Measurements from ENCODE around the gene GANAB. TPM values are rescaled to one million over a fixed set of nuclear protein-coding genes. Genes with fewer than 3 reads are reported as not detected.

GANAB gene
- total and polyA plus RNA-seq, 2 experiments from 2014 or later: 82.3 to 272 TPM

DNA sequence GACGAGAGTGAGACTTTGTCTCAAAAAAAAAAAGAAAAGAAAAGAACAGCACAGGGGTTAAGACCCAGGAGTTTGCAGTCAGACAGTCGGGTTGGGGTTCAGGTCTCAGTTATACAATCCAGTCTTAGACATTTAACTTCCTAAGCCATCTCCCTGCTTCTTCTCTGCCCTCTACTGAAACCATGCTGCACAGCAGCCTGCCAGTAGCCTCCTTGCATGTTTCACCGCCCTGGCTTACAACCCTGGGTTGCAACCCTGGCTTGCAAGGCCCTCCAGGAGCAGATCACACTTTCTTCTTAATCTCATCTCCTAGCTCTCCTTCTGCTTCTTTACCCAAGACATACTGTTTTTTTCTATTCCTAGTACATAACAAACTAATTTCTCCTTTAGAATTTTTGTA, 18.7 kb downstream of the GANAB start:
- Mint-ChIP-seq H3K27ac (no peak overlapping the region), H3K4me3 (no peak overlapping the region), H3K36me3 (ENCODE audit: low read depth) (peaks cover 80% of the 10 kb centered on the region), H3K27me3 (ENCODE audit: insufficient read depth, low read depth, poor library complexity) (peaks cover 9% of the 10 kb centered on the region), H3K9me3 (no peaks in the 10 kb centered on the region), H3K4me1 (no peaks in the 10 kb centered on the region)
- Histone ChIP-seq H3K9me2 (ENCODE audit: insufficient read depth) (no peaks in the 10 kb centered on the region), H3K79me2 (replicated peaks; ENCODE audit: insufficient read depth) (no peaks in the 10 kb centered on the region), H3K27ac (ENCODE audit: low read depth) (no peak overlapping the region), H3K27me3 (ENCODE audit: insufficient read depth) (no peaks in the 10 kb centered on the region), H3K4me2 (no peak overlapping the region), H3F3A (replicated peaks; ENCODE audit: low read depth) (peaks cover 20% of the 10 kb centered on the region), H3K4me3 (no peak overlapping the region), H4K20me1 (replicated peaks; ENCODE audit: insufficient read depth) (peaks cover 3% of the 10 kb centered on the region; the same call in 1 of the 2 replicates), H2AFZ (no peak overlapping the region), H3K4me1 (ENCODE audit: insufficient read depth) (no peaks in the 10 kb centered on the region), H3K36me3 (ENCODE audit: insufficient read depth) (peaks cover 48% of the 10 kb centered on the region)
- ATAC-seq (peak; percentile 34; the same call in 2 of the 3 replicates), DNase-seq (ENCODE audit: low spot score) (no peak)
- TF ChIP-seq POLR2AphosphoS5 (IDR thresholded peaks at IDR 0.05; ENCODE audit: low read depth) (no peak), ZNF331 (CRISPR knock-in tag; IDR thresholded peaks at IDR 0.05; ENCODE audit: low read depth) (no peak), STAT1 (IDR thresholded peaks at IDR 0.05; ENCODE audit: unreplicated experiment) (no peak), EZH2 (IDR thresholded peaks at IDR 0.05; ENCODE audit: low read depth, unreplicated experiment) (no peak), JUNB (IDR thresholded peaks at IDR 0.05; ENCODE audit: unreplicated experiment) (no peak), ZNF114 (CRISPR knock-in tag; IDR thresholded peaks at IDR 0.05) (no peak), CREB1 (CRISPR knock-in tag; IDR thresholded peaks at IDR 0.05; ENCODE audit: low read depth) (no peak), NANOG (IDR thresholded peaks at IDR 0.05; ENCODE audit: borderline replicate concordance) (no peak), EZH2phosphoT487 (IDR thresholded peaks at IDR 0.05; ENCODE audit: unreplicated experiment) (no peak)
- TF ChIP-seq, protein P1, sequence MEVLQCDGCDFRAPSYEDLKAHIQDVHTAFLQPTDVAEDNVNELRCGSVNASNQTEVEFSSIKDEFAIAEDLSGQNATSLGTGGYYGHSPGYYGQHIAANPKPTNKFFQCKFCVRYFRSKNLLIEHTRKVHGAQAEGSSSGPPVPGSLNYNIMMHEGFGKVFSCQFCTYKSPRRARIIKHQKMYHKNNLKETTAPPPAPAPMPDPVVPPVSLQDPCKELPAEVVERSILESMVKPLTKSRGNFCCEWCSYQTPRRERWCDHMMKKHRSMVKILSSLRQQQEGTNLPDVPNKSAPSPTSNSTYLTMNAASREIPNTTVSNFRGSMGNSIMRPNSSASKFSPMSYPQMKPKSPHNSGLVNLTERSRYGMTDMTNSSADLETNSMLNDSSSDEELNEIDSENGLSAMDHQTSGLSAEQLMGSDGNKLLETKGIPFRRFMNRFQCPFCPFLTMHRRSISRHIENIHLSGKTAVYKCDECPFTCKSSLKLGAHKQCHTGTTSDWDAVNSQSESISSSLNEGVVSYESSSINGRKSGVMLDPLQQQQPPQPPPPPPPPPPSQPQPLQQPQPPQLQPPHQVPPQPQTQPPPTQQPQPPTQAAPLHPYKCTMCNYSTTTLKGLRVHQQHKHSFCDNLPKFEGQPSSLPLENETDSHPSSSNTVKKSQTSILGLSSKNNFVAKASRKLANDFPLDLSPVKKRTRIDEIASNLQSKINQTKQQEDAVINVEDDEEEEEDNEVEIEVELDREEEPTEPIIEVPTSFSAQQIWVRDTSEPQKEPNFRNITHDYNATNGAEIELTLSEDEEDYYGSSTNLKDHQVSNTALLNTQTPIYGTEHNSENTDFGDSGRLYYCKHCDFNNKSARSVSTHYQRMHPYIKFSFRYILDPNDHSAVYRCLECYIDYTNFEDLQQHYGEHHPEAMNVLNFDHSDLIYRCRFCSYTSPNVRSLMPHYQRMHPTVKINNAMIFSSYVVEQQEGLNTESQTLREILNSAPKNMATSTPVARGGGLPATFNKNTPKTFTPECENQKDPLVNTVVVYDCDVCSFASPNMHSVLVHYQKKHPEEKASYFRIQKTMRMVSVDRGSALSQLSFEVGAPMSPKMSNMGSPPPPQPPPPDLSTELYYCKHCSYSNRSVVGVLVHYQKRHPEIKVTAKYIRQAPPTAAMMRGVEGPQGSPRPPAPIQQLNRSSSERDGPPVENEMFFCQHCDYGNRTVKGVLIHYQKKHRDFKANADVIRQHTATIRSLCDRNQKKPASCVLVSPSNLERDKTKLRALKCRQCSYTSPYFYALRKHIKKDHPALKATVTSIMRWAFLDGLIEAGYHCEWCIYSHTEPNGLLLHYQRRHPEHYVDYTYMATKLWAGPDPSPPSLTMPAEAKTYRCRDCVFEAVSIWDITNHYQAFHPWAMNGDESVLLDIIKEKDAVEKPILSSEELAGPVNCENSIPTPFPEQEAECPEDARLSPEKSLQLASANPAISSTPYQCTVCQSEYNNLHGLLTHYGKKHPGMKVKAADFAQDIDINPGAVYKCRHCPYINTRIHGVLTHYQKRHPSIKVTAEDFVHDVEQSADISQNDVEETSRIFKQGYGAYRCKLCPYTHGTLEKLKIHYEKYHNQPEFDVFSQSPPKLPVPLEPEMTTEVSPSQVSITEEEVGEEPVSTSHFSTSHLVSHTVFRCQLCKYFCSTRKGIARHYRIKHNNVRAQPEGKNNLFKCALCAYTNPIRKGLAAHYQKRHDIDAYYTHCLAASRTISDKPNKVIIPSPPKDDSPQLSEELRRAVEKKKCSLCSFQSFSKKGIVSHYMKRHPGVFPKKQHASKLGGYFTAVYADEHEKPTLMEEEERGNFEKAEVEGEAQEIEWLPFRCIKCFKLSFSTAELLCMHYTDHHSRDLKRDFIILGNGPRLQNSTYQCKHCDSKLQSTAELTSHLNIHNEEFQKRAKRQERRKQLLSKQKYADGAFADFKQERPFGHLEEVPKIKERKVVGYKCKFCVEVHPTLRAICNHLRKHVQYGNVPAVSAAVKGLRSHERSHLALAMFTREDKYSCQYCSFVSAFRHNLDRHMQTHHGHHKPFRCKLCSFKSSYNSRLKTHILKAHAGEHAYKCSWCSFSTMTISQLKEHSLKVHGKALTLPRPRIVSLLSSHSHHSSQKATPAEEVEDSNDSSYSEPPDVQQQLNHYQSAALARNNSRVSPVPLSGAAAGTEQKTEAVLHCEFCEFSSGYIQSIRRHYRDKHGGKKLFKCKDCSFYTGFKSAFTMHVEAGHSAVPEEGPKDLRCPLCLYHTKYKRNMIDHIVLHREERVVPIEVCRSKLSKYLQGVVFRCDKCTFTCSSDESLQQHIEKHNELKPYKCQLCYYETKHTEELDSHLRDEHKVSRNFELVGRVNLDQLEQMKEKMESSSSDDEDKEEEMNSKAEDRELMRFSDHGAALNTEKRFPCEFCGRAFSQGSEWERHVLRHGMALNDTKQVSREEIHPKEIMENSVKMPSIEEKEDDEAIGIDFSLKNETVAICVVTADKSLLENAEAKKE (CRISPR knock-in tag; IDR thresholded peaks at IDR 0.05): no peak
- TF ChIP-seq, protein P2, sequence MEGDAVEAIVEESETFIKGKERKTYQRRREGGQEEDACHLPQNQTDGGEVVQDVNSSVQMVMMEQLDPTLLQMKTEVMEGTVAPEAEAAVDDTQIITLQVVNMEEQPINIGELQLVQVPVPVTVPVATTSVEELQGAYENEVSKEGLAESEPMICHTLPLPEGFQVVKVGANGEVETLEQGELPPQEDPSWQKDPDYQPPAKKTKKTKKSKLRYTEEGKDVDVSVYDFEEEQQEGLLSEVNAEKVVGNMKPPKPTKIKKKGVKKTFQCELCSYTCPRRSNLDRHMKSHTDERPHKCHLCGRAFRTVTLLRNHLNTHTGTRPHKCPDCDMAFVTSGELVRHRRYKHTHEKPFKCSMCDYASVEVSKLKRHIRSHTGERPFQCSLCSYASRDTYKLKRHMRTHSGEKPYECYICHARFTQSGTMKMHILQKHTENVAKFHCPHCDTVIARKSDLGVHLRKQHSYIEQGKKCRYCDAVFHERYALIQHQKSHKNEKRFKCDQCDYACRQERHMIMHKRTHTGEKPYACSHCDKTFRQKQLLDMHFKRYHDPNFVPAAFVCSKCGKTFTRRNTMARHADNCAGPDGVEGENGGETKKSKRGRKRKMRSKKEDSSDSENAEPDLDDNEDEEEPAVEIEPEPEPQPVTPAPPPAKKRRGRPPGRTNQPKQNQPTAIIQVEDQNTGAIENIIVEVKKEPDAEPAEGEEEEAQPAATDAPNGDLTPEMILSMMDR (conservative IDR thresholded peaks at IDR 0.05; ENCODE audit: low read depth in 2 of 2): no peak
- TF ChIP-seq, protein P3, sequence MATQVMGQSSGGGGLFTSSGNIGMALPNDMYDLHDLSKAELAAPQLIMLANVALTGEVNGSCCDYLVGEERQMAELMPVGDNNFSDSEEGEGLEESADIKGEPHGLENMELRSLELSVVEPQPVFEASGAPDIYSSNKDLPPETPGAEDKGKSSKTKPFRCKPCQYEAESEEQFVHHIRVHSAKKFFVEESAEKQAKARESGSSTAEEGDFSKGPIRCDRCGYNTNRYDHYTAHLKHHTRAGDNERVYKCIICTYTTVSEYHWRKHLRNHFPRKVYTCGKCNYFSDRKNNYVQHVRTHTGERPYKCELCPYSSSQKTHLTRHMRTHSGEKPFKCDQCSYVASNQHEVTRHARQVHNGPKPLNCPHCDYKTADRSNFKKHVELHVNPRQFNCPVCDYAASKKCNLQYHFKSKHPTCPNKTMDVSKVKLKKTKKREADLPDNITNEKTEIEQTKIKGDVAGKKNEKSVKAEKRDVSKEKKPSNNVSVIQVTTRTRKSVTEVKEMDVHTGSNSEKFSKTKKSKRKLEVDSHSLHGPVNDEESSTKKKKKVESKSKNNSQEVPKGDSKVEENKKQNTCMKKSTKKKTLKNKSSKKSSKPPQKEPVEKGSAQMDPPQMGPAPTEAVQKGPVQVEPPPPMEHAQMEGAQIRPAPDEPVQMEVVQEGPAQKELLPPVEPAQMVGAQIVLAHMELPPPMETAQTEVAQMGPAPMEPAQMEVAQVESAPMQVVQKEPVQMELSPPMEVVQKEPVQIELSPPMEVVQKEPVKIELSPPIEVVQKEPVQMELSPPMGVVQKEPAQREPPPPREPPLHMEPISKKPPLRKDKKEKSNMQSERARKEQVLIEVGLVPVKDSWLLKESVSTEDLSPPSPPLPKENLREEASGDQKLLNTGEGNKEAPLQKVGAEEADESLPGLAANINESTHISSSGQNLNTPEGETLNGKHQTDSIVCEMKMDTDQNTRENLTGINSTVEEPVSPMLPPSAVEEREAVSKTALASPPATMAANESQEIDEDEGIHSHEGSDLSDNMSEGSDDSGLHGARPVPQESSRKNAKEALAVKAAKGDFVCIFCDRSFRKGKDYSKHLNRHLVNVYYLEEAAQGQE (IDR thresholded peaks at IDR 0.05; ENCODE audit: unreplicated experiment): no peak
- TF ChIP-seq, protein P4, sequence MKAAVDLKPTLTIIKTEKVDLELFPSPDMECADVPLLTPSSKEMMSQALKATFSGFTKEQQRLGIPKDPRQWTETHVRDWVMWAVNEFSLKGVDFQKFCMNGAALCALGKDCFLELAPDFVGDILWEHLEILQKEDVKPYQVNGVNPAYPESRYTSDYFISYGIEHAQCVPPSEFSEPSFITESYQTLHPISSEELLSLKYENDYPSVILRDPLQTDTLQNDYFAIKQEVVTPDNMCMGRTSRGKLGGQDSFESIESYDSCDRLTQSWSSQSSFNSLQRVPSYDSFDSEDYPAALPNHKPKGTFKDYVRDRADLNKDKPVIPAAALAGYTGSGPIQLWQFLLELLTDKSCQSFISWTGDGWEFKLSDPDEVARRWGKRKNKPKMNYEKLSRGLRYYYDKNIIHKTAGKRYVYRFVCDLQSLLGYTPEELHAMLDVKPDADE (IDR thresholded peaks at IDR 0.05): no peak

Measured in GM23338 (cell line).